Natural killer cell (primary cell): Measurements from ENCODE around the gene PNMA8A. TPM values are rescaled to one million over a fixed set of nuclear protein-coding genes. Genes with fewer than 3 reads are reported as not detected.

Experiments
- ATAC-seq, 3 donors: fragments of 150-1000 bp in 2 of 3; fragments of 200-7000 bp in 1 of 3; cut with Tn5 transposase; 1 replicate in 1 of 3; 2 replicates in 2 of 3; pipeline ENCODE4 v1.10.0; 2021; ENCODE audit warnings: mild to moderate bottlenecking in 2 of 3, moderate library complexity in 2 of 3
- DNase-seq, 2 donors: peaks; one replicate each; pipeline versions ENCODE4 v3.0.0 to v3.0.0-alpha.2; 2013 to 2021; ENCODE audit warnings: mixed read lengths in 1 of 2
- H3K27ac ChIP-seq: one replicate; pipeline ENCODE4 v1.5.1; 2013; ENCODE audit warnings: mild to moderate bottlenecking, low read length
- H3K27me3 ChIP-seq: one replicate; pipeline ENCODE4 v1.6.1; 2013; ENCODE audit warnings: low read length; ENCODE audit not compliant: control insufficient read depth, insufficient read depth
- H3K36me3 ChIP-seq: one replicate; pipeline ENCODE4 v1.6.1; 2013; ENCODE audit warnings: low read length; ENCODE audit not compliant: control insufficient read depth, insufficient read depth
- H3K4me1 ChIP-seq: one replicate; pipeline ENCODE4 v1.6.1; 2013; ENCODE audit warnings: low read length; ENCODE audit not compliant: control insufficient read depth, insufficient read depth
- H3K4me3 ChIP-seq: one replicate; pipeline ENCODE4 v1.5.1; 2013; ENCODE audit warnings: low read length
- H3K9me3 ChIP-seq: one replicate; pipeline ENCODE4 v1.6.1; 2013; ENCODE audit warnings: low read length; ENCODE audit not compliant: control insufficient read depth, insufficient read depth
- H3K27ac Mint-ChIP-seq, 2 donors: one replicate each; pipeline ENCODE4 v1.8.0; 2022; ENCODE audit warnings: mild to moderate bottlenecking in 2 of 2, mixed read lengths in 2 of 2, moderate library complexity in 1 of 2
- H3K27me3 Mint-ChIP-seq, 2 donors: one replicate each; pipeline ENCODE4 v1.8.0; 2022; ENCODE audit warnings: low read depth in 2 of 2, mixed read lengths in 2 of 2
- H3K36me3 Mint-ChIP-seq: one replicate; pipeline ENCODE4 v1.8.0; 2022; ENCODE audit warnings: mixed read lengths
- H3K4me1 Mint-ChIP-seq, 2 donors: one replicate each; pipeline ENCODE4 v1.8.0; 2022; ENCODE audit warnings: mixed read lengths in 2 of 2
- H3K4me3 Mint-ChIP-seq: one replicate; pipeline ENCODE4 v1.8.0; 2022; ENCODE audit warnings: mild to moderate bottlenecking, moderate library complexity, mixed read lengths
- H3K9me3 Mint-ChIP-seq, 2 donors: one replicate each; pipeline ENCODE4 v1.8.0; 2022; ENCODE audit warnings: mixed read lengths in 2 of 2
- CTCF ChIP-seq: fragments of 200-600 bp; IDR thresholded peaks from one replicate; pipeline ENCODE4 v1.8.0; 2022; ENCODE audit warnings: antibody characterized with exemption
- WGBS: methylation state at CpG from one replicate; pipeline ENCODE4 v1.1.7; 2013; ENCODE audit warnings: missing lambda C conversion rate; ENCODE audit not compliant: insufficient coverage; 5-methylcytosine and 5-hydroxymethylcytosine counted together
- intact Hi-C: fragments of 100-400 bp; cut with micrococcal nuclease; formaldehyde crosslinking; loops from one replicate; pipeline ENCODE4 v1.14.2; 2022
- total RNA-seq, 4 donors: library from RNA; stranded (reverse); fragments of 120-200 nt in 1 of 4; gene quantifications; one replicate each; pipeline versions ENCODE4 v1.2.3 to v1.2.4, GENCODE V29; 2013 to 2022

The PNMA8A gene
- total RNA-seq, 3 donors from 2014 or later (not counting 1 experiment from before 2014, with no cell fraction given) = not detected

GRCh38 chr19:46470376-46470775, 987 bp downstream of the PNMA8A start:
- DNase-seq (no peak), ATAC-seq (no peak)
- Histone ChIP-seq H3K27me3 (peaks cover 5% of the 10 kb centered on the region), H3K4me3 (no peak overlapping the region), H3K9me3 (no peaks in the 10 kb centered on the region), H3K36me3 (no peaks in the 10 kb centered on the region), H3K27ac (no peak overlapping the region), H3K4me1 (peaks cover 3% of the 10 kb centered on the region)
- H3K4me1 Mint-ChIP-seq = no peaks in the 10 kb centered on the region
- H3K27ac Mint-ChIP-seq = no peak overlapping the region
- TF ChIP-seq CTCF = no peak
- H3K4me3 Mint-ChIP-seq = no peak overlapping the region
- H3K27me3 Mint-ChIP-seq = peaks cover 36 to 39% of the 10 kb centered on the region in 2 donors
- intact Hi-C loops = no loop called here
- WGBS = 88% methylated on average over 10 of the region's 10 CpGs
- H3K36me3 Mint-ChIP-seq = no peaks in the 10 kb centered on the region
- no peaks in the 10 kb centered on the region for H3K9me3 Mint-ChIP-seq

- H3K9me3 Mint-ChIP-seq = no peaks in the 10 kb centered on the region
- no peak overlapping the region for H3K27ac Mint-ChIP-seq
- Histone ChIP-seq H3K4me3 (no peak overlapping the region), H3K4me1 (peaks cover 3% of the 10 kb centered on the region), H3K27me3 (peaks cover 5% of the 10 kb centered on the region), H3K36me3 (no peaks in the 10 kb centered on the region), H3K9me3 (no peaks in the 10 kb centered on the region), H3K27ac (no peak overlapping the region)
- ATAC-seq (no peak), DNase-seq (no peak)
- H3K36me3 Mint-ChIP-seq = no peaks in the 10 kb centered on the region
- no peak for TF ChIP-seq CTCF
- intact Hi-C loops = no loop called here
- 92% methylated on average over 18 of the region's 18 CpGs for WGBS
- peaks cover 39 to 40% of the 10 kb centered on the region in 2 donors for H3K27me3 Mint-ChIP-seq
- H3K4me1 Mint-ChIP-seq = no peaks in the 10 kb centered on the region
- H3K4me3 Mint-ChIP-seq = no peak overlapping the region
Observed at GRCh38 chr19:46469541-46470185, 1.7 kb downstream of the PNMA8A start.

- Mint-ChIP-seq H3K9me3 (no peaks in the 10 kb centered on the region), H3K27me3 (peaks cover 17 to 18% of the 10 kb centered on the region in 2 donors), H3K27ac (no peak overlapping the region), H3K4me1 (no peaks in the 10 kb centered on the region), H3K36me3 (no peaks in the 10 kb centered on the region), H3K4me3 (no peak overlapping the region)
- WGBS = 73% methylated on average over 15 of the region's 15 CpGs
- ATAC-seq (no peak), DNase-seq (no peak)
- intact Hi-C loops = no loop called here
- no peak for TF ChIP-seq CTCF
- Histone ChIP-seq H3K4me1 (peaks cover 3% of the 10 kb centered on the region), H3K9me3 (no peaks in the 10 kb centered on the region), H3K27me3 (peaks cover 2% of the 10 kb centered on the region), H3K36me3 (no peaks in the 10 kb centered on the region), H3K4me3 (no peak overlapping the region), H3K27ac (no peak overlapping the region)
Observed at GRCh38 chr19:46466536-46467196, 4.7 kb downstream of the PNMA8A start.
